ENCODE results near the gene ETV6. TPM values are rescaled to one million over a fixed set of nuclear protein-coding genes. Genes with fewer than 3 reads are reported as not detected.

ETV6 gene
- total RNA-seq, 2 experiments from 2014 or later, result 43.2 to 47.2 TPM

GRCh38 chr12:11877869-11878780, 228.7 kb downstream of the ETV6 start:
- ChIA-PET POLR2A (no interaction called here), CTCF (interaction anchor here (1.0 kb wide), 1 partner anchor 55 kb away, joined by 3 read pairs; no protein-coding TSS in a partner anchor)

DNA sequence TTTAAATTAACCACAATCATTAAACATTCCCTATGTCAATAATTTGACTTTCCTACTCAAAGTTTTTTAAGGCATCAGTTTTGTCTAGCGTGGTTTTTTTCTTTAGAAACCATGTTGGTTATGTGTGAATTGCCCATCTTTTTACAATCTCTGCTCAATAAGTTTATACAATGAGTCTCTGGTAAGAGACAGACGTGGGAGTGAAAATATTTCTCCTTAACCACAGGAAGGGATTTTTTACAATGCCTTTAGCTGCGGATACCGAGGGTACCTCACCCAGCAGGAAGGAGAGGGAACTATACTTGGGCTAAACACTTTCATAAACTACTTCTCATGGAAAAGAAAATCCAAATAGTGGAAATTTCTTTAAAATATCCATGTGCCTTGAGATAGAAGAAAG, 229.8 kb downstream of the ETV6 start:
- POLR2A ChIA-PET, result no interaction called here
- CTCF ChIA-PET, result no interaction called here

DNA sequence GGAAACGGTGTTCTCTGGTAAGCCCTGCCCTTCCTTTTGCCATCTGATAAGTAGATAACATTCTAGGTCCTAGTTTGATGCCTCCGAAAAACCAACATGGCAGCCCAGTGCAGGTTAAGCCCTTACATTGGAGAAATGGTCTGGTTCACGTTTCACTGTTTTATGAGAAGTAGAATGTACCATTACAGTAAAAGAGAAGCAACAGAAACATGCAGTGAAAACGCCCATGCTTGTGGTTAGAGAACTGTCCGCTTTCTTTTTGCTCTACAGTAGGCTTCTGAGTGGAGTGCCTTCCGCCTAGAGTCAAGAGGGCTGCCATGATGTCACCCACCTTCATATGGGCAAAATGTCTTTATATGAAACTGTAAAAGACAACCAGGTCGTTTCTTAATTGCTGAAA, 230.9 kb downstream of the ETV6 start:
- ChIA-PET CTCF (no interaction called here), POLR2A (no interaction called here)

GRCh38 chr12:11881835-11882234, 232.4 kb downstream of the ETV6 start:
- POLR2A ChIA-PET, result no interaction called here
- CTCF ChIA-PET, result no interaction called here

- POLR2A ChIA-PET, result no interaction called here
Measured at GRCh38 chr12:11882301-11883019, 233.0 kb downstream of the ETV6 start.

GRCh38 chr12:11884116-11884515, 234.6 kb downstream of the ETV6 start:
- ChIA-PET CTCF (no interaction called here), POLR2A (no interaction called here)

More at GRCh38 chr12:11882301-11883019, 233.0 kb downstream of the ETV6 start:
- CTCF ChIA-PET, result no interaction called here

DNA sequence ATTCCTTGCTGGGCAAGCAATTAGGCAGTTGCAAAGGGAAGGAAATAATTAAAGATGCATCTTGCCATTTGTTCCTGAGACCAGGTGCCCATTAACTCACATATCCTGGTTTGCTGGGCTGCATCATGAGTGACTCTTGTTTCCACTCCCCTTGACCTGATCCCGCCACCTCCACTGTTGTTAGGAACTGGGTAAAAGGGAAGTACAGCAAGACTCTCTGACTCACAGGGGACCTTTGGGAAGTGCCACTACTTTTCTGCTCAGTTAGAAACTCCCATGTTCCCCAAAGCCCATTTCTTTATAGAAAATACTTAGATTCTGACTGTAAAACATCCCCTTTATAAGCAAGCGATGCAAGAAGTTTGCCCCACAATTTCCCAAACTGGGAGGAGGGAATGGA, 235.2 kb downstream of the ETV6 start:
- ChIA-PET POLR2A (no interaction called here), CTCF (no interaction called here)

DNA sequence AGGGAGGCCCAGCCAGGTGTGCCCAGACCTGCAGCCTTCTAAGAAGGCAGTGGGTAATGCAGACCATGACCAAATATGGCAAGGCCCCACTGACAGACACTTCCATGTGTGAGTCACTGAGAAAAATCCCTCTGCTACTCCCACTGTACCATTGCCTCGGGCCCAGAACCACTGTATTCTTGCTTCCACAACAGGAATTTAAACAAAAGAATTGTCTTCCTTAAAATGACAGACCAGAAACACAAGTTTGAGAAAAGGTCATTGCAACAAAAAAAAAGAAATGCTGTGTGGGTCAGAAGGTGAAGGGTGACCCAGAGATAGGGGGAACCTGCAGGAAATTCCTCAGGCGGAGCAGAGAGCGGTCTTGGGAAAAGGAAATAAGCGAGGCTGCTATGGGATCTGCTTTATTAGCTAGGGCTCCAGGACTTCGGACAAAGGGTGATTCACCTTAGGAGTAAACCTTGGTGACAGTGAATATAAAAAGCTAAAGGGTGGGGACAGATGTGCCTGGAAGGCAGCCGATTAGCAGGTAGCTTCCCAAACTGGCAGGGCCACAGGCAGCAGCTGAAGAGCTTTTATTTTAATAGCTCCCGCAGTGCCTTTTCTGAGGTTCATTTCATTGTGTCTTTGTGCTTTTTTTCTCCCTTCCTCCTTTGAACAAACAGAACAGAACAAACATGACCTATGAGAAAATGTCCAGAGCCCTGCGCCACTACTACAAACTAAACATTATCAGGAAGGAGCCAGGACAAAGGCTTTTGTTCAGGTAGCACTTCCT, 236.0 kb downstream of the ETV6 start:
- CTCF ChIA-PET, result interaction anchor here (1.0 kb wide), 1 partner anchor 73 kb away, joined by 3 read pairs; no protein-coding TSS in a partner anchor

GRCh38 chr12:11886339-11886738, 236.9 kb downstream of the ETV6 start:
- CTCF ChIA-PET, result interaction anchor here (1.0 kb wide), 1 partner anchor 72 kb away, joined by 3 read pairs; no protein-coding TSS in a partner anchor

More for the DNA sequence above, 236.0 kb downstream of the ETV6 start:
- POLR2A ChIA-PET, result no interaction called here

GRCh38 chr12:11888029-11888428, 238.6 kb downstream of the ETV6 start:
- CTCF ChIA-PET, result interaction anchor here (0.7 kb wide), 1 partner anchor 222 kb away, joined by 3 read pairs; no protein-coding TSS in a partner anchor
- POLR2A ChIA-PET, result no interaction called here

More at GRCh38 chr12:11886339-11886738, 236.9 kb downstream of the ETV6 start:
- POLR2A ChIA-PET, result no interaction called here

DNA sequence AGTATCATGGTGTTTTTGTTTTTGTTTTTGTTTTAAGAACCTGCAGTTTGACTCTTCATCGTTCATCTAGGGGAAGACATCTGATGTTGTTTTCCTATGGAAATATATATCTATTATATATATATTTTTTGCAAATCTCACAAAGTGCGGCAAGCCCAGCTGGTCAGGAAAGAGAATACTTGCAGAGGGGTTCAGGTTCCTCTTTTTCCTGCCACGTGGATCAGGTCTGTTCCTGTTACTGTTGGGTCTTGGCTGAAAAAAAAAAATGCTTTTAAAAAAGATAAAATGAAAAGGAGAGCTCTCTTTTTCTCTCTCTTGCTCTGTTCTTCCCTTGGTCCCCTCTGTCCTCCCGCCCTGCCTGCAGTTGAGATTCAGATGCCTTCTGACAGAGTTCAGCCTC, 241.9 kb downstream of the ETV6 start:
- CTCF ChIA-PET, result interaction anchor here (0.6 to 0.9 kb wide), 2 partner anchors 18 to 142 kb away, joined by 4 read pairs; no protein-coding TSS in a partner anchor
- POLR2A ChIA-PET, result interaction anchor here (0.6 kb wide), 2 partner anchors 43 to 128 kb away, joined by 3 read pairs; no protein-coding TSS in a partner anchor

DNA sequence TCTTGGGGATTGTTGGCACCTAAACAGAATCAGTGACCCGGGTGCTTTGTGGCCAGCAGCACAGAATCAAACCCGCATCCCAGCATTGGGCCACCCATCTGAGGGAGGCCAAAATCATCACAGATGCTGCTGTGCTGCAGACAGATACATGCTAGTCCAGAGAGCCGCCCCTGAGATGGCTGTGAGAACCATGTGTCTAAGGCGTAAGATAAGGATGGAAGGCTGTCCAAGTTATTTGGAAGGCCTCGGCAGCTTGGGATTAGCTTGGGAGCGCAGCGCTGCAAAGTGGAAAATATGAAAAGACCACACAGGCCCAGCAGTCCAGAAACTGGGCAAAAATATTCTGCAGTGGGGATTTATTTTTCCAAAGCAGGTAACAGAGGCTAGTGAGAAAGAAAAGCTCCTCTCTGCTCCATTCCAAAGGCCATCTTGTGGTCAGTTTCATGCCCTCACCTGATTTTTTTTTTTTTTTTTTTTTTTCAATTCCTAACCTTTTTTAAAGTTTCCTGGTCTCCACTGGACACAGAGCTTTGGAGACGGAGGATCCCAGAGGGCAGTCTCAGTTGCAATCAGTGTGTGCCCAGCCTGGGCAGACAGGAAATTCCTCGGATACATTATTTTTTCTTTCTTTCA, 242.4 kb downstream of the ETV6 start:
- ChIA-PET CTCF (interaction anchor here (0.6 to 0.9 kb wide), 2 partner anchors 17 to 141 kb away, joined by 4 read pairs; no protein-coding TSS in a partner anchor), POLR2A (interaction anchor here (0.6 kb wide), 2 partner anchors 43 to 129 kb away, joined by 3 read pairs; no protein-coding TSS in a partner anchor)

DNA sequence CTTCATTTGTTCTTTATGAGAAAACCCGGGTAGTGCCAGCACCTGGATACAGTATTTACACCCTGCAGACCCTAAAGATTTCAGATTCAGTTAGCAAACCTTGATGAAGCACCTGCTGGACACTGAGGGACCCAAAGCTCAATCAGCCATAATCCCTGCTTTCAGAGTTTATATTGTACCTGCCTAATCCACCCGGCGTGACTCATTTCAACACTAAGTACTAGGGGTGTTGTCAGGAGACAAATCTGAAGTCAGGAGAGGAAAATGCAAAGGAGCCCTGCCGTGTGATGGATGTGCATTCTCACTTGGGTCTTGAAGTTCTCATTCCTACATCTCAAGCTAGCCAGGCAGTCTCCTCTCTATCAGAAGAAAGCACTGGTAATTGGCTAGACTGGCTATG, 244.5 kb downstream of the ETV6 start:
- POLR2A ChIA-PET, result no interaction called here
- CTCF ChIA-PET, result no interaction called here

GRCh38 chr12:11894890-11895289, 245.4 kb downstream of the ETV6 start:
- POLR2A ChIA-PET, result interaction anchor here (0.7 kb wide), 1 partner anchor 115 kb away, joined by 3 read pairs; no protein-coding TSS in a partner anchor
- CTCF ChIA-PET, result no interaction called here

DNA sequence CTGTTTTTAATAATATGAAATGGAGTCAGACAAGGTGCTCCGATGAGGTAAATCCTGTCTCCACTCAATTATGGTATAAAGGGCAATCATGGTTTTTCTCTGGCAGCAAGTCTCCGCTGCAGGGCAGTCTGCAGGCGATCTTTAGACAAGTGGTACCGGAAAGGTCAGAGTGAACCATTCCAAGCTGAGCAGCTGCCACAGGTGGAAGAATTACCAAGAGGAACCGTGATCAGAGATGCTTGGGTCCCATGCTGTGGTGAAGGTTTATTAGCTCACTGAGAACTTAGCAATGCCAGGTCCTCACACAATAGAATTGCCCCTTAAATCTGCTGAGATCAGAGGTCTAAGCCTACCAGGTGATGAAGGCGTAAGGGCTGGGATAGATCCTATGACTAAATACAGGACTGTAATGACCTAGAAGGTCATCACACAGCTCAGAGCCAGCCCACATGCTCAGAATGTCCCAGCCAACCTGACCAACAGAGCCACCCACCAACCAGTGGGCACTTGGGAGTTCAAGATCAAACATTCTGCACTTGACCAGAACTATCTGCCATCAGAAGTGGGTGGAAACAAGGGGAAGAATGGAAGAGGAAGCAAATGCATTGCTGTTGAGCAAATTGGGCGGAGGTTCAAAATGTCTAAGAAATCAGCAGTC, 246.1 kb downstream of the ETV6 start:
- ChIA-PET CTCF (no interaction called here), POLR2A (interaction anchor here (0.7 kb wide), 1 partner anchor 114 kb away, joined by 3 read pairs; no protein-coding TSS in a partner anchor)

- ChIA-PET POLR2A (no interaction called here), CTCF (no interaction called here)
Measured at GRCh38 chr12:11896417-11896929, 247.0 kb downstream of the ETV6 start.

DNA sequence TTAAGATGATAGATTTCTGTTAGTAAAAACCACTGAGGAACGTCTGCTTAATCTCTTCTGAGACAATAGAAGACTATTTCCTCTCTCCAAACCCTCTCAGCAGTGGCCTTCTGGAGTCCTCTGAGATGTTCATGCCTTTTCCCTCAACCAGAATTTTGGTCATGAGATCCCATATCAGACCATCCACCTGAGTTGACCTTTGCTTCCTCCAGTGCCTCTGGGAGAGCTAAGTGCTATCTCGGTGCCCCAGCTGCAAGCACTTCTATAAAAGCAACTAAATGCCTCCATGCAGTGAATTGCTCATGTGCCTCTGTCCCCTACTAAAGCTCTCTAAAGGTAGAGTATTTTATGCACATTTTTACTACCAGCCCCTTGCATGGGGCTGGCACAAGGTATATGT, 248.4 kb downstream of the ETV6 start:
- ChIA-PET POLR2A (interaction anchor here (0.5 kb wide), 1 partner anchor 72 kb away, joined by 3 read pairs; no protein-coding TSS in a partner anchor), CTCF (no interaction called here)

All from activated CD8-positive, alpha-beta memory T cell treated with anti-CD3 and anti-CD28 coated beads for 36 hours (primary cell).